Measurements from ENCODE around the gene ACTR10. TPM values are rescaled to one million over a fixed set of nuclear protein-coding genes. Genes with fewer than 3 reads are reported as not detected.

The ACTR10 gene
- total and polyA plus RNA-seq, 8 donors: 68.3 to 109 (median 100.0) TPM

GRCh38 chr14:58152014-58152857 lies 47.7 kb upstream of the ACTR10 start, which contains the start of gene ARMH4:
TSS of gene ARMH4 (minus strand) at chr14:58152213. CDS start at chr14:58139358, 12,855 bp downstream.
- DNase-seq (peak; percentile 82 to 93 (median 90)), ATAC-seq (peak; percentile 99)
- TF ChIP-seq CTCF (IDR thresholded peaks at IDR 0.05): peak in 1 of 2 donors; percentile 10
- peaks cover 7 to 60% of the 10 kb centered on the region in 2 donors for H3K27me3 ChIP-seq
- H3K4me1 ChIP-seq: peaks cover 0 to 18% of the 10 kb centered on the region in 2 donors
- no peaks in the 10 kb centered on the region for H3K36me3 ChIP-seq
- peak within 1 kb of the TSS in 1 of 2 donors; percentile 65 for H3K27ac ChIP-seq
- no peaks in the 10 kb centered on the region for H3K9me3 ChIP-seq
- intact Hi-C loops (cut with DNase I): no loop called here
- H3K4me3 ChIP-seq: peak within 1 kb of the TSS; percentile 68

GRCh38 chr14:58160561-58160960 lies 39.4 kb upstream of the ACTR10 start:
- DNase-seq: no peak
- H3K9me3 ChIP-seq: no peaks in the 10 kb centered on the region
- no peak for ATAC-seq
- H3K27me3 ChIP-seq: no peaks in the 10 kb centered on the region
- intact Hi-C loops (cut with DNase I): loop anchor here in 1 of 2 donors (10.0 kb wide), 1 partner anchor 56 kb away; no protein-coding TSS in a partner anchor
- no peak for TF ChIP-seq CTCF (IDR thresholded peaks at IDR 0.05)
- no peaks in the 10 kb centered on the region for H3K4me1 ChIP-seq
- no peak overlapping the region for H3K4me3 ChIP-seq
- no peaks in the 10 kb centered on the region for H3K36me3 ChIP-seq
- H3K27ac ChIP-seq: no peak overlapping the region

- peak; percentile 83 to 91 for TF ChIP-seq CTCF (IDR thresholded peaks at IDR 0.05)
- no peaks in the 10 kb centered on the region for H3K27me3 ChIP-seq
- H3K4me1 ChIP-seq: no peaks in the 10 kb centered on the region
- intact Hi-C loops (cut with DNase I): loop anchor here in 1 of 2 donors (10.0 kb wide), 1 partner anchor 61 kb away; no protein-coding TSS in a partner anchor
- ATAC-seq (peak; percentile 87), DNase-seq (peak; percentile 62 to 92 (median 78))
- no peaks in the 10 kb centered on the region for H3K9me3 ChIP-seq
- H3K27ac ChIP-seq: no peak overlapping the region
- H3K36me3 ChIP-seq: no peaks in the 10 kb centered on the region
- no peak overlapping the region for H3K4me3 ChIP-seq
Observed at GRCh38 chr14:58166005-58166983, 33.7 kb upstream of the ACTR10 start.

- Histone ChIP-seq H3K4me3 (no peak overlapping the region), H3K4me1 (no peaks in the 10 kb centered on the region), H3K27ac (no peak overlapping the region), H3K27me3 (no peaks in the 10 kb centered on the region), H3K36me3 (no peaks in the 10 kb centered on the region), H3K9me3 (no peaks in the 10 kb centered on the region)
- ATAC-seq: no peak
- TF ChIP-seq CTCF (IDR thresholded peaks at IDR 0.05): no peak
- intact Hi-C loops (cut with DNase I): loop anchor here in 1 of 2 donors (10.0 kb wide), 1 partner anchor 62 kb away; no protein-coding TSS in a partner anchor
- DNase-seq: no peak
Observed at GRCh38 chr14:58167057-58167456, 32.9 kb upstream of the ACTR10 start.
